Endodermal cell (in vitro differentiated cells): ENCODE data around the gene CEP44. TPM values are rescaled to one million over a fixed set of nuclear protein-coding genes. Genes with fewer than 3 reads are reported as not detected.

Source experiments
- DNase-seq: peaks from one replicate; pipeline ENCODE4 v3.0.0-alpha.2; 2017
- H3K27ac ChIP-seq: 2 replicates; pipeline ENCODE4 v1.5.1; 2013; ENCODE audit warnings: mild to moderate bottlenecking, low read depth, low read length, moderate library complexity
- H3K27me3 ChIP-seq: 2 replicates; pipeline ENCODE4 v1.6.1; 2013; ENCODE audit warnings: mild to moderate bottlenecking, low read length, moderate library complexity; ENCODE audit not compliant: insufficient read depth, control insufficient read depth, poor library complexity, severe bottlenecking
- H3K36me3 ChIP-seq: 2 replicates; pipeline ENCODE4 v1.7.0; 2013; ENCODE audit warnings: mild to moderate bottlenecking, low read length, moderate library complexity; ENCODE audit not compliant: control insufficient read depth, insufficient read depth
- H3K4me1 ChIP-seq: one replicate; pipeline ENCODE4 v1.7.0; 2013; ENCODE audit warnings: low read length; ENCODE audit not compliant: control insufficient read depth, insufficient read depth
- H3K4me3 ChIP-seq: 2 replicates; pipeline ENCODE4 v1.5.1; 2013; ENCODE audit warnings: mild to moderate bottlenecking, low read length, moderate library complexity
- H3K9ac ChIP-seq: 2 replicates; pipeline ENCODE4 v1.6.1; 2013; ENCODE audit warnings: mild to moderate bottlenecking, low read length, moderate library complexity; ENCODE audit not compliant: poor library complexity, severe bottlenecking; ENCODE audit errors: extremely low read depth
- H3K9me3 ChIP-seq: 2 replicates; pipeline ENCODE4 v1.6.1; 2013; ENCODE audit warnings: mild to moderate bottlenecking, low read length, moderate library complexity; ENCODE audit not compliant: control insufficient read depth
- H3K27ac Mint-ChIP-seq: 2 replicates; pipeline ENCODE4 v1.8.0; 2020; ENCODE audit warnings: mixed read lengths
- H3K27me3 Mint-ChIP-seq: 2 replicates; pipeline ENCODE4 v1.8.0; 2021; ENCODE audit warnings: mild to moderate bottlenecking, mixed read lengths; ENCODE audit not compliant: insufficient read depth
- H3K36me3 Mint-ChIP-seq: 2 replicates; pipeline ENCODE4 v1.8.0; 2020; ENCODE audit warnings: low read depth, mixed read lengths
- H3K4me1 Mint-ChIP-seq: 2 replicates; pipeline ENCODE4 v1.8.0; 2020; ENCODE audit warnings: mixed read lengths
- H3K4me3 Mint-ChIP-seq: 2 replicates; pipeline ENCODE4 v1.8.0; 2020; ENCODE audit warnings: mild to moderate bottlenecking, moderate library complexity, mixed read lengths
- H3K9me3 Mint-ChIP-seq: 2 replicates; pipeline ENCODE4 v1.8.0; 2020; ENCODE audit warnings: mild to moderate bottlenecking, mixed read lengths
- WGBS, 2 experiments: methylation state at CpG; one replicate each; pipeline versions ENCODE4 v1.1.5 to v1.1.7; 2013; ENCODE audit warnings: missing lambda C conversion rate in 2 of 2, mixed read lengths in 1 of 2; ENCODE audit not compliant: insufficient coverage in 1 of 2, insufficient read length in 1 of 2; 5-methylcytosine and 5-hydroxymethylcytosine counted together
- total RNA-seq, 2 donors: library from RNA; stranded (reverse); fragmentation: NEBNext Ultra II Directional in 1 of 2; extraction: Animal tissue kit (Norgen Biotek cat#: 25700) in 1 of 2; gene quantifications; 2 replicates in 1 of 2; 3 replicates in 1 of 2; pipeline ENCODE4 v1.2.1, GENCODE V29; 2021
- TF ChIP-seq, protein P1 (sequence below): fragments of 200-600 bp; sonication (generic); conservative IDR thresholded peaks from 2 replicates; pipeline ENCODE4 v1.5.0; 2021; ENCODE audit warnings: antibody characterized with exemption, mild to moderate bottlenecking

CEP44 gene
- total RNA-seq, 2 donors from 2014 or later, result 21.5 to 24.9 TPM

- peak overlapping the region; percentile 83 for H3K27ac Mint-ChIP-seq
- H3K4me1 Mint-ChIP-seq, result peaks cover 38% of the 10 kb centered on the region
- H3K4me3 Mint-ChIP-seq, result no peak overlapping the region
- H3K9me3 Mint-ChIP-seq, result peaks cover 5% of the 10 kb centered on the region
- Histone ChIP-seq H3K4me1 (no peaks in the 10 kb centered on the region), H3K27me3 (no peaks in the 10 kb centered on the region), H3K9me3 (no peaks in the 10 kb centered on the region), H3K27ac (no peak overlapping the region), H3K4me3 (peak overlapping the region; percentile 53), H3K36me3 (no peaks in the 10 kb centered on the region), H3K9ac (no peak overlapping the region)
- TF ChIP-seq, protein P1, sequence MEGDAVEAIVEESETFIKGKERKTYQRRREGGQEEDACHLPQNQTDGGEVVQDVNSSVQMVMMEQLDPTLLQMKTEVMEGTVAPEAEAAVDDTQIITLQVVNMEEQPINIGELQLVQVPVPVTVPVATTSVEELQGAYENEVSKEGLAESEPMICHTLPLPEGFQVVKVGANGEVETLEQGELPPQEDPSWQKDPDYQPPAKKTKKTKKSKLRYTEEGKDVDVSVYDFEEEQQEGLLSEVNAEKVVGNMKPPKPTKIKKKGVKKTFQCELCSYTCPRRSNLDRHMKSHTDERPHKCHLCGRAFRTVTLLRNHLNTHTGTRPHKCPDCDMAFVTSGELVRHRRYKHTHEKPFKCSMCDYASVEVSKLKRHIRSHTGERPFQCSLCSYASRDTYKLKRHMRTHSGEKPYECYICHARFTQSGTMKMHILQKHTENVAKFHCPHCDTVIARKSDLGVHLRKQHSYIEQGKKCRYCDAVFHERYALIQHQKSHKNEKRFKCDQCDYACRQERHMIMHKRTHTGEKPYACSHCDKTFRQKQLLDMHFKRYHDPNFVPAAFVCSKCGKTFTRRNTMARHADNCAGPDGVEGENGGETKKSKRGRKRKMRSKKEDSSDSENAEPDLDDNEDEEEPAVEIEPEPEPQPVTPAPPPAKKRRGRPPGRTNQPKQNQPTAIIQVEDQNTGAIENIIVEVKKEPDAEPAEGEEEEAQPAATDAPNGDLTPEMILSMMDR, result no peak
- DNase-seq, result no peak
- 77 to 84% methylated on average over 4 to 9 of the region's 9 CpGs for WGBS, 2 experiments
- H3K27me3 Mint-ChIP-seq, result no peaks in the 10 kb centered on the region
- H3K36me3 Mint-ChIP-seq, result no peaks in the 10 kb centered on the region
These were observed 97.2 kb downstream of the CEP44 start for GRCh38 chr4:174380699-174381439.

- H3K4me1 Mint-ChIP-seq, result peaks cover 38% of the 10 kb centered on the region
- 54 to 70% methylated on average over 1 of the region's 1 CpG for WGBS, 2 experiments
- H3K36me3 Mint-ChIP-seq, result no peaks in the 10 kb centered on the region
- no peak overlapping the region for H3K27ac Mint-ChIP-seq
- no peaks in the 10 kb centered on the region for H3K4me1 ChIP-seq
- no peak overlapping the region for H3K4me3 ChIP-seq
- peaks cover 5% of the 10 kb centered on the region for H3K9me3 Mint-ChIP-seq
- H3K27ac ChIP-seq, result no peak overlapping the region
- no peaks in the 10 kb centered on the region for H3K9me3 ChIP-seq
- H3K27me3 Mint-ChIP-seq, result no peaks in the 10 kb centered on the region
- H3K4me3 Mint-ChIP-seq, result no peak overlapping the region
- no peaks in the 10 kb centered on the region for H3K27me3 ChIP-seq
- DNase-seq, result no peak
- TF ChIP-seq, protein P1, result no peak
- no peak overlapping the region for H3K9ac ChIP-seq
- H3K36me3 ChIP-seq, result no peaks in the 10 kb centered on the region
These were observed 97.7 kb downstream of the CEP44 start for GRCh38 chr4:174381440-174381800.

Other genes starting within 250 kb of the CEP44 start
- gene FBXO8, start 244 bp upstream of the CEP44 start, total RNA-seq, result 1 to 10 TPM; 9.4 to 9.8 TPM
- gene HPGD, start 238.6 kb downstream of the CEP44 start, total RNA-seq, result 10 to 100 TPM in 1 of 2 donors, 1 to 10 TPM in 1; 1.2 to 27.7 TPM